Cardiac fibroblast (primary cell): ENCODE measurements around the gene CTIF.

Source experiments
- DNase-seq, 2 donors: peaks; one replicate each; pipeline versions ENCODE4 v3.0.0 to v3.0.0-alpha.2; 2010; ENCODE audit warnings: low read depth in 2 of 2
- H3K4me3 ChIP-seq, 2 donors: replicated peaks in 1 of 2; 1 replicate in 1 of 2; 2 replicates in 1 of 2; pipeline ENCODE4 v1.5.1; 2011; ENCODE audit warnings: low read depth in 2 of 2, low read length in 2 of 2, mild to moderate bottlenecking in 2 of 2, moderate library complexity in 1 of 2
- TF ChIP-seq, protein P1 (sequence below): IDR thresholded peaks from one replicate; pipeline ENCODE4 v1.5.1; 2011; ENCODE audit warnings: low read depth, mild to moderate bottlenecking, low read length, inconsistent platforms

The CTIF gene

GRCh38 chr18:48617844-48618497 is 79.1 kb downstream of the CTIF start:
- no peak for DNase-seq
- H3K4me3 ChIP-seq, result no peak overlapping the region
- TF ChIP-seq, protein P1, sequence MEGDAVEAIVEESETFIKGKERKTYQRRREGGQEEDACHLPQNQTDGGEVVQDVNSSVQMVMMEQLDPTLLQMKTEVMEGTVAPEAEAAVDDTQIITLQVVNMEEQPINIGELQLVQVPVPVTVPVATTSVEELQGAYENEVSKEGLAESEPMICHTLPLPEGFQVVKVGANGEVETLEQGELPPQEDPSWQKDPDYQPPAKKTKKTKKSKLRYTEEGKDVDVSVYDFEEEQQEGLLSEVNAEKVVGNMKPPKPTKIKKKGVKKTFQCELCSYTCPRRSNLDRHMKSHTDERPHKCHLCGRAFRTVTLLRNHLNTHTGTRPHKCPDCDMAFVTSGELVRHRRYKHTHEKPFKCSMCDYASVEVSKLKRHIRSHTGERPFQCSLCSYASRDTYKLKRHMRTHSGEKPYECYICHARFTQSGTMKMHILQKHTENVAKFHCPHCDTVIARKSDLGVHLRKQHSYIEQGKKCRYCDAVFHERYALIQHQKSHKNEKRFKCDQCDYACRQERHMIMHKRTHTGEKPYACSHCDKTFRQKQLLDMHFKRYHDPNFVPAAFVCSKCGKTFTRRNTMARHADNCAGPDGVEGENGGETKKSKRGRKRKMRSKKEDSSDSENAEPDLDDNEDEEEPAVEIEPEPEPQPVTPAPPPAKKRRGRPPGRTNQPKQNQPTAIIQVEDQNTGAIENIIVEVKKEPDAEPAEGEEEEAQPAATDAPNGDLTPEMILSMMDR, result no peak

DNA sequence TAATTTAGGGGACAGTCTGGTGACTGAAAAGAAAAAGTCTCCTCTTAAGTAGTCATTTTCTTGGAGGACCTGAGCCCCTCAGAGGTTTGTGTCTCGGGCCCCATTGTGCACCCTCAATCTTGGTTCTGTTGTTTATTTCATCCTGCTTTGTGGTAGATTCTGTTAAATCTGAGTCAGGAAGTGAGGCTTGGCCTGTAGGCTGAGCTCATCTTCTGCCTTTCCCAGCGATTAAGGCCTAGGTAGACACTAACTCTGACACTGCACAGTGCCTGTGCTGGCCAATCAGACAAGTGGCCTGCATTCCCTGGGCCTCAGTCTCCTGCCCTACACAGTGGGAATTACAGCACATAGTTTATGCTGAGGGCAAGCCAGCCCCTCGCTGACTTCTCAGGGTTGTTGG is 80.2 kb downstream of the CTIF start:
- TF ChIP-seq, protein P1, result no peak
- H3K4me3 ChIP-seq, result no peak overlapping the region
- DNase-seq, result no peak

DNA sequence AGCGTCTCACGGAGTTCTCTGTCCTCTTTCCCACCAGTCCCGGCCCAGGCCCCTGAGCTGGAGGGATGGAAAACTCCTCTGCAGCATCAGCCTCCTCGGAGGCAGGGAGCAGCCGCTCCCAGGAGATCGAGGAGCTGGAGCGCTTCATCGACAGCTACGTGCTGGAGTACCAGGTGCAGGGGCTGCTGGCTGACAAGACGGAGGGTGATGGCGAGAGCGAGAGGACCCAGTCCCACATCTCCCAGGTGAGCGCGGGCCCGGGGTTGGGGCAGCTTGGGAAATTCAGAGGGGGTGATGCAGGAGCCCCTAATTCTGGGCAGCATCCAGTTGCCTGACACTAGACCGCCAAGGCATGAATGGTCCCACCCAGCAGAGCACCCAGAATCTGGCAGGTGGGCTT is 80.7 kb downstream of the CTIF start:
- no peak overlapping the region for H3K4me3 ChIP-seq
- TF ChIP-seq, protein P1, result no peak
- DNase-seq, result no peak

DNA sequence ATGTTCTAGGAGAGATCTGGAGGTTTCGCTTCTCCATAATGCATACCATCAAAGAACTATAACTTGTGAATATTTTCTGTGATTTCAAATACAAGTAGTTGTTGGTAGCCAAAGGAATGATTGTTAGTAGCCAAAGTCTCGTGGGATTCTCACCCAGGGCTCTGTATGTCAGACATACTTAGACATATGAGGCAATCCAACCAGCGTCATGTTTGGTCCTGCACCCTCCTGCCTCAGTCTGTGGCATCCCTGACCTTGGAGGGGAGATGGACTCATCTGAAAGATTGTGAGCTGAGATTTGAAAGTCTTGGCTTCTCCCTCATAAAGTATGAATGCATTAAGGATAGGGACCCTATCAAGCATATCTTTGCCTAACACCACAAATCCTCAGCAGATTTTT is 81.2 kb downstream of the CTIF start:
- TF ChIP-seq, protein P1, result no peak
- DNase-seq, result no peak
- no peak overlapping the region for H3K4me3 ChIP-seq

DNA sequence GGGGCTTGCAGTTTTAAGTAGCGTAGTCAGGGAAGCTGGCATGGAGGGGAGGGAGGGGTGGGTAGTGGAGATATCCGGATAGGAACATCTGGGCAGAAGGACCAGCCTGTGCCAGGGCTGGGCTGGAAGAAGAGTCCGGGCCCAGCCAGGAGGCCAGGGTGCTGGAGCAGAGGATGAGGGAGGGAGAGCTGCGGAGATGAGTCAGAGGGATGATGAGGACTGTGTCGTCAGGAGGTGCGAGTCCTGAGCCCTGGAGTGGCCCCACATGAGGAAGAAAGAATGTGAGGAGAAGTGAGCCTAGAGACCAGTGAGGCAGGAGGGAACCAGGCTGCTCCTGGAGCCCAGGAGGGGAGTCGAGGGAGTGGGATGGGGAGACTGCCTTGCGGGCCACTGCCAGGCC is 82.4 kb downstream of the CTIF start:
- TF ChIP-seq, protein P1, result no peak
- no peak overlapping the region for H3K4me3 ChIP-seq
- DNase-seq, result peak; percentile 66 to 87

DNA sequence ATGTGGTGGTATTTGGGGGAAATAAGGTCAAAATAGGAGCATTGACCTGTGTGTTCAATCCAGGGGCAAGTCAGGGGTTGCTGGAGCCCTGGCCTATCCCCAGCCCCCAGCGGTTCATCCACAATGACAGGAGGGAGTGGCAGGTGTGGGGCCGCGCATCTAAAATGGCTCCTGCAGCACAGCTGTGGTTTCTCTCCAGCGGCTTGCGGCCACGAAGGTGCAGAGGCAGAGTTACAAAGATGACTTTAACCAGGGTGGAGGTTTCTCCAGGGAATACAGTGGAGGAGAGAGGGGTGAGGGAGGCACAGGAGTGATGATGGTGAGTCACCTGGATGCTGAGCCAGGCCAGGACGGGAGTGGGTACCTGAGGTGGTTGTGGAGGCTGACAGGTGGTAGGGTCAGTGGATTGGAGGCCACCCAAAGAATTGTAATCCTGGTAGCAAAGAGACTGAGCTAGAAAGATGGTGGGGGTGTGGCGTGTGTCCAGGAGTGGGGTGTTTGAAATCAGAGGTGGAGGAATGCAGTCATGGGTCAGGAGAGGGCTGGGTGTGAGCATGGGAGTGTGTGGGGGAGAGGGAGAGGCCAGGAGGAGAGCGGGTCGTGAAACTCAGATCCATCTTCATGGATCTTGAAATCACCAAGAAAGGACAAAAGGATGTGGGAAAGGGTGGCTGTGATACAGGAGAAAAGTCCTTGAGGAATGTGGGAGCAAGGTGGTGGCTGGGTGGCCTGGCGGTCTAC is 83.2 kb downstream of the CTIF start:
- no peak overlapping the region for H3K4me3 ChIP-seq
- DNase-seq, result no peak
- TF ChIP-seq, protein P1, result no peak
